ENCODE measurements around the gene FHOD3.
A peak's percentile ranks its signal among the peaks of the same experiment; 100 is the strongest.

FHOD3 gene

DNA sequence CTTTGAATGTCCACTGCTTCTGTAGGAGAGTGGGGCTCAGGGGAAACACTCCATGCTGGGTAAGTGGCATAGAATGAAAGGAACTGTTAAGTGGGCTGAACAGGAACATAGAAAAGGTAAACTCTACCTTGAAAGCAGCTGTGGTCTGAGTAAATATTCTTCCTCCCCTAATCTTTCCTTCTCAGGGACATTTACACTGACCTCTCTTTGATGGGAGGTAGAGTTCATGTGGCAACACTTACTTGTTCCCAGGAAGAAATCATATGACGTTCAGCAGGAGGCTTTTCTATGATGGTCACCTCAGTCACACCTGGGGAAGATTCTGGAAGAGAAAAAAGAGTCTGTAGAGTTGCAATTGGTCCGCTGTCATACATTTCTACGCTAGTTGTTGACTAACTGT lies 521.1 kb downstream of the FHOD3 start:
- ChIA-PET CTCF (interaction anchor here (0.6 to 2.9 kb wide), 5 partner anchors 8 to 201 kb away, joined by 3 to 11 read pairs (median 5); no protein-coding TSS in a partner anchor), POLR2A (interaction anchor here (2.3 kb wide), 1 partner anchor 10 kb away, joined by 7 read pairs; the partner anchor contains the start of genes KIAA1328 and TPGS2)
- Histone ChIP-seq H3K4me3 (ENCODE audit: low read depth, low read length) (no peak overlapping the region), H3K36me3 (ENCODE audit: control insufficient read depth in 2 of 2, insufficient read depth in 1 of 2, low read length in 2 of 2) (peaks cover 0 to 58% of the 10 kb centered on the region in 2 experiments; a peak in 2 of 3 replicates), H3K9me3 (ENCODE audit: control insufficient read depth, insufficient read depth, low read depth, low read length) (no peaks in the 10 kb centered on the region), H3K4me1 (ENCODE audit: control insufficient read depth, insufficient read depth, low read length) (peaks cover 7% of the 10 kb centered on the region; the same call in 1 of the 2 replicates), H3K27ac (ENCODE audit: extremely low read depth, low read depth, low read length) (no peak overlapping the region)
- TF ChIP-seq KLF17 (tag by site-specific recombination; IDR thresholded peaks at IDR 0.05) (no peak), ZNF23 (tag by site-specific recombination; IDR thresholded peaks at IDR 0.05; ENCODE audit: borderline replicate concordance) (no peak), ZNF433 (tag by site-specific recombination; IDR thresholded peaks at IDR 0.05; ENCODE audit: low read depth) (no peak), ZNF626 (tag by site-specific recombination; IDR thresholded peaks at IDR 0.05) (no peak), ZNF792 (tag by site-specific recombination; IDR thresholded peaks at IDR 0.05) (no peak), ZNF155 (tag by site-specific recombination; IDR thresholded peaks at IDR 0.05) (no peak), CTCF (tag by site-specific recombination; IDR thresholded peaks at IDR 0.05) (no peak), ZXDB (tag by site-specific recombination; IDR thresholded peaks at IDR 0.05) (no peak), ZNF132 (tag by site-specific recombination; IDR thresholded peaks at IDR 0.05; ENCODE audit: borderline replicate concordance) (no peak), ZNF580 (tag by site-specific recombination; IDR thresholded peaks at IDR 0.05) (no peak), ZNF280D (tag by site-specific recombination; IDR thresholded peaks at IDR 0.05) (no peak), HOXA7 (CRISPR knock-in tag; IDR thresholded peaks at IDR 0.05; ENCODE audit: borderline replicate concordance) (no peak), ZNF146 (tag by site-specific recombination; IDR thresholded peaks at IDR 0.05) (no peak), SP2 (tag by site-specific recombination; IDR thresholded peaks at IDR 0.05) (no peak), RBAK (tag by site-specific recombination; IDR thresholded peaks at IDR 0.05) (no peak)

- H3K9me3 ChIP-seq (ENCODE audit: control insufficient read depth, insufficient read depth, low read depth, low read length), result no peaks in the 10 kb centered on the region
- ChIA-PET CTCF (interaction anchor here (0.6 to 2.9 kb wide), 4 partner anchors 9 to 195 kb away, joined by 3 to 11 read pairs (median 4); no protein-coding TSS in a partner anchor), POLR2A (no interaction called here)
- H3K36me3 ChIP-seq (ENCODE audit: control insufficient read depth in 2 of 2, insufficient read depth in 1 of 2, low read length in 2 of 2), result peaks cover 0 to 57% of the 10 kb centered on the region in 2 experiments; a peak in 2 of 3 replicates
- peaks cover 7% of the 10 kb centered on the region; the same call in 1 of the 2 replicates for H3K4me1 ChIP-seq (ENCODE audit: control insufficient read depth, insufficient read depth, low read length)
- TF ChIP-seq, protein P1, sequence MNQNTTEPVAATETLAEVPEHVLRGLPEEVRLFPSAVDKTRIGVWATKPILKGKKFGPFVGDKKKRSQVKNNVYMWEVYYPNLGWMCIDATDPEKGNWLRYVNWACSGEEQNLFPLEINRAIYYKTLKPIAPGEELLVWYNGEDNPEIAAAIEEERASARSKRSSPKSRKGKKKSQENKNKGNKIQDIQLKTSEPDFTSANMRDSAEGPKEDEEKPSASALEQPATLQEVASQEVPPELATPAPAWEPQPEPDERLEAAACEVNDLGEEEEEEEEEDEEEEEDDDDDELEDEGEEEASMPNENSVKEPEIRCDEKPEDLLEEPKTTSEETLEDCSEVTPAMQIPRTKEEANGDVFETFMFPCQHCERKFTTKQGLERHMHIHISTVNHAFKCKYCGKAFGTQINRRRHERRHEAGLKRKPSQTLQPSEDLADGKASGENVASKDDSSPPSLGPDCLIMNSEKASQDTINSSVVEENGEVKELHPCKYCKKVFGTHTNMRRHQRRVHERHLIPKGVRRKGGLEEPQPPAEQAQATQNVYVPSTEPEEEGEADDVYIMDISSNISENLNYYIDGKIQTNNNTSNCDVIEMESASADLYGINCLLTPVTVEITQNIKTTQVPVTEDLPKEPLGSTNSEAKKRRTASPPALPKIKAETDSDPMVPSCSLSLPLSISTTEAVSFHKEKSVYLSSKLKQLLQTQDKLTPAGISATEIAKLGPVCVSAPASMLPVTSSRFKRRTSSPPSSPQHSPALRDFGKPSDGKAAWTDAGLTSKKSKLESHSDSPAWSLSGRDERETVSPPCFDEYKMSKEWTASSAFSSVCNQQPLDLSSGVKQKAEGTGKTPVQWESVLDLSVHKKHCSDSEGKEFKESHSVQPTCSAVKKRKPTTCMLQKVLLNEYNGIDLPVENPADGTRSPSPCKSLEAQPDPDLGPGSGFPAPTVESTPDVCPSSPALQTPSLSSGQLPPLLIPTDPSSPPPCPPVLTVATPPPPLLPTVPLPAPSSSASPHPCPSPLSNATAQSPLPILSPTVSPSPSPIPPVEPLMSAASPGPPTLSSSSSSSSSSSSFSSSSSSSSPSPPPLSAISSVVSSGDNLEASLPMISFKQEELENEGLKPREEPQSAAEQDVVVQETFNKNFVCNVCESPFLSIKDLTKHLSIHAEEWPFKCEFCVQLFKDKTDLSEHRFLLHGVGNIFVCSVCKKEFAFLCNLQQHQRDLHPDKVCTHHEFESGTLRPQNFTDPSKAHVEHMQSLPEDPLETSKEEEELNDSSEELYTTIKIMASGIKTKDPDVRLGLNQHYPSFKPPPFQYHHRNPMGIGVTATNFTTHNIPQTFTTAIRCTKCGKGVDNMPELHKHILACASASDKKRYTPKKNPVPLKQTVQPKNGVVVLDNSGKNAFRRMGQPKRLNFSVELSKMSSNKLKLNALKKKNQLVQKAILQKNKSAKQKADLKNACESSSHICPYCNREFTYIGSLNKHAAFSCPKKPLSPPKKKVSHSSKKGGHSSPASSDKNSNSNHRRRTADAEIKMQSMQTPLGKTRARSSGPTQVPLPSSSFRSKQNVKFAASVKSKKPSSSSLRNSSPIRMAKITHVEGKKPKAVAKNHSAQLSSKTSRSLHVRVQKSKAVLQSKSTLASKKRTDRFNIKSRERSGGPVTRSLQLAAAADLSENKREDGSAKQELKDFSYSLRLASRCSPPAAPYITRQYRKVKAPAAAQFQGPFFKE (tag by site-specific recombination; IDR thresholded peaks at IDR 0.05; ENCODE audit: borderline replicate concordance), result no peak
- peak; percentile 23; the same call in 1 of the 2 replicates for TF ChIP-seq ZNF629 (tag by site-specific recombination; IDR thresholded peaks at IDR 0.05)
- no peak for TF ChIP-seq ZXDB (tag by site-specific recombination; IDR thresholded peaks at IDR 0.05)
- TF ChIP-seq, protein P2, sequence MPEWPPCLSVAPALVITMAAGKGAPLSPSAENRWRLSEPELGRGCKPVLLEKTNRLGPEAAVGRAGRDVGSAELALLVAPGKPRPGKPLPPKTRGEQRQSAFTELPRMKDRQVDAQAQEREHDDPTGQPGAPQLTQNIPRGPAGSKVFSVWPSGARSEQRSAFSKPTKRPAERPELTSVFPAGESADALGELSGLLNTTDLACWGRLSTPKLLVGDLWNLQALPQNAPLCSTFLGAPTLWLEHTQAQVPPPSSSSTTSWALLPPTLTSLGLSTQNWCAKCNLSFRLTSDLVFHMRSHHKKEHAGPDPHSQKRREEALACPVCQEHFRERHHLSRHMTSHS (tag by site-specific recombination; IDR thresholded peaks at IDR 0.05), result no peak
- TF ChIP-seq ZBTB17 (tag by site-specific recombination; IDR thresholded peaks at IDR 0.05), result peak; percentile 56
- TF ChIP-seq, protein P3, sequence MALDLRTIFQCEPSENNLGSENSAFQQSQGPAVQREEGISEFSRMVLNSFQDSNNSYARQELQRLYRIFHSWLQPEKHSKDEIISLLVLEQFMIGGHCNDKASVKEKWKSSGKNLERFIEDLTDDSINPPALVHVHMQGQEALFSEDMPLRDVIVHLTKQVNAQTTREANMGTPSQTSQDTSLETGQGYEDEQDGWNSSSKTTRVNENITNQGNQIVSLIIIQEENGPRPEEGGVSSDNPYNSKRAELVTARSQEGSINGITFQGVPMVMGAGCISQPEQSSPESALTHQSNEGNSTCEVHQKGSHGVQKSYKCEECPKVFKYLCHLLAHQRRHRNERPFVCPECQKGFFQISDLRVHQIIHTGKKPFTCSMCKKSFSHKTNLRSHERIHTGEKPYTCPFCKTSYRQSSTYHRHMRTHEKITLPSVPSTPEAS (tag by site-specific recombination; IDR thresholded peaks at IDR 0.05), result no peak
- no peak overlapping the region for H3K27ac ChIP-seq (ENCODE audit: extremely low read depth, low read depth, low read length)
- H3K4me3 ChIP-seq (ENCODE audit: low read depth, low read length), result no peak overlapping the region
These were observed 522.1 kb downstream of the FHOD3 start for GRCh38 chr18:36819621-36820020.
